Right lobe of liver (tissue), 6 donors: Measurements from ENCODE around the gene JAM2. TPM values are rescaled to one million over a fixed set of nuclear protein-coding genes. Genes with fewer than 3 reads are reported as not detected.

Experiments used
- ATAC-seq, 4 donors: fragments of 200-7000 bp; cut with Tn5 transposase; one replicate each; pipeline ENCODE4 v1.9.1; 2020; ENCODE audit warnings: mild to moderate bottlenecking in 4 of 4, moderate library complexity in 4 of 4
- DNase-seq, 3 donors: peaks; one replicate each; pipeline ENCODE4 v3.0.0-alpha.2; 2020
- H3K27ac ChIP-seq, 3 donors: fragments of 200-600 bp; one replicate each; pipeline ENCODE4 v1.8.0; 2022
- H3K27me3 ChIP-seq, 2 donors: fragments of 200-600 bp; one replicate each; pipeline ENCODE4 v1.8.0; 2022
- H3K36me3 ChIP-seq, 4 donors: fragments of 200-600 bp; sonication (generic) in 1 of 4; one replicate each; pipeline versions ENCODE4 v1.5.1 to v1.8.0; 2017 to 2022; ENCODE audit warnings: control low read depth in 1 of 4
- H3K4me1 ChIP-seq, 4 donors: fragments of 200-600 bp; sonication (generic) in 1 of 4; one replicate each; pipeline versions ENCODE4 v1.5.1 to v1.8.0; 2017 to 2022; ENCODE audit warnings: control low read depth in 1 of 4
- H3K4me3 ChIP-seq, 3 donors: fragments of 200-600 bp; one replicate each; pipeline ENCODE4 v1.8.0; 2022
- H3K9me3 ChIP-seq, 4 donors: fragments of 200-600 bp; sonication (generic) in 1 of 4; one replicate each; pipeline versions ENCODE4 v1.5.1 to v1.8.0; 2017 to 2022; ENCODE audit warnings: control low read depth in 1 of 4
- POLR2A ChIP-seq: fragments of 450-650 bp; IDR thresholded peaks from one replicate; pipeline ENCODE4 v1.6.1; 2017; ENCODE audit warnings: antibody characterized with exemption, mild to moderate bottlenecking
- WGBS: methylation state at CpG from one replicate; pipeline ENCODE4 v1.1.6; 2018; ENCODE audit warnings: low coverage, low lambda C conversion rate; ENCODE audit not compliant: insufficient coverage; ENCODE audit errors: missing lambda C conversion rate; 5-methylcytosine and 5-hydroxymethylcytosine counted together
- intact Hi-C, 2 donors: fragments of 100-400 bp; cut with DNase I; formaldehyde crosslinking; loops; one replicate each; pipeline versions ENCODE4 v1.11.2 to v1.14.1; 2022
- total RNA-seq, 6 experiments: library from RNA; depleted of rRNA in 2 of 6; stranded (reverse); fragments of >200 nt in 2 of 6; fragmentation: NEBNext Ultra II Directional in 3 of 6; extraction: Animal tissue kit (Norgen Biotek cat#: 25700) in 3 of 6; gene quantifications; one replicate each; pipeline versions ENCODE4 v1.1.0 to v1.2.4, GENCODE V29; 2016 to 2023
- TF ChIP-seq, protein P1 (sequence below), 4 donors: fragments of 200-600 bp in 3 of 4; fragments of 450-650 bp in 1 of 4; IDR thresholded peaks; one replicate each; pipeline versions ENCODE4 v1.5.1 to v1.8.0; 2016 to 2022; ENCODE audit warnings: antibody characterized with exemption in 4 of 4, mild to moderate bottlenecking in 2 of 4
- donor health status: DM: no; HTN: yes; CAD: no.
- donor health status: DM: no; HTN: no; CAD: no.
- donor health status: DM: no; HTN: no; CAD: no.
- donor health status: DM: no; HTN: yes; CAD: no.
- donor health status: DM: no; HTN: yes; CAD: no.

Gene JAM2
- total RNA-seq, 6 experiments from 2014 or later = 1.3 to 2.9 (median 2.0) TPM

DNA sequence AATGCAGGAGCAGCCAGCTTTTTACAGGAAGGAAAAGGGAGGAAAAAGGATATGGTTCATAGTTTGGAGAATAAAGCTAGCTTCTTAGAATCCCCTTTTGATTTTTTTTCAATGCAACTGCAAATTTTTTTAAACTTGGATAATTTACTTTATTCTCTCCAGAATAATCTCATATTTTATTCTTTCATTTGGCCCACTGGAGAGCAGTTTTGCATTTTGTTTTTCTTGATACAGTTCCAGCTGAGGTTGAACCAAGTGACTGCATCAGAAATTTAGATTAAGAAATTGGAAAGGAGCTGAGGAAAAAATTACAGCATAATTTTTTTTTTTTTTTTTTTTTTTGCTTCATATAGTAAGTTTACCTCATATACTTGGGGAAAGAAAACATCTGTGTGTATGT, 118.5 kb downstream of the JAM2 start:
- TF ChIP-seq, protein P1, sequence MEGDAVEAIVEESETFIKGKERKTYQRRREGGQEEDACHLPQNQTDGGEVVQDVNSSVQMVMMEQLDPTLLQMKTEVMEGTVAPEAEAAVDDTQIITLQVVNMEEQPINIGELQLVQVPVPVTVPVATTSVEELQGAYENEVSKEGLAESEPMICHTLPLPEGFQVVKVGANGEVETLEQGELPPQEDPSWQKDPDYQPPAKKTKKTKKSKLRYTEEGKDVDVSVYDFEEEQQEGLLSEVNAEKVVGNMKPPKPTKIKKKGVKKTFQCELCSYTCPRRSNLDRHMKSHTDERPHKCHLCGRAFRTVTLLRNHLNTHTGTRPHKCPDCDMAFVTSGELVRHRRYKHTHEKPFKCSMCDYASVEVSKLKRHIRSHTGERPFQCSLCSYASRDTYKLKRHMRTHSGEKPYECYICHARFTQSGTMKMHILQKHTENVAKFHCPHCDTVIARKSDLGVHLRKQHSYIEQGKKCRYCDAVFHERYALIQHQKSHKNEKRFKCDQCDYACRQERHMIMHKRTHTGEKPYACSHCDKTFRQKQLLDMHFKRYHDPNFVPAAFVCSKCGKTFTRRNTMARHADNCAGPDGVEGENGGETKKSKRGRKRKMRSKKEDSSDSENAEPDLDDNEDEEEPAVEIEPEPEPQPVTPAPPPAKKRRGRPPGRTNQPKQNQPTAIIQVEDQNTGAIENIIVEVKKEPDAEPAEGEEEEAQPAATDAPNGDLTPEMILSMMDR (IDR thresholded peaks at IDR 0.05) = no peak
- TF ChIP-seq POLR2A = no peak
- Histone ChIP-seq H3K27ac (peak overlapping the region in 1 of 3 donors; percentile 5), H3K4me3 (no peak overlapping the region), H3K4me1 (no peaks in the 10 kb centered on the region), H3K9me3 (no peaks in the 10 kb centered on the region), H3K27me3 (no peaks in the 10 kb centered on the region), H3K36me3 (peaks cover 0 to 51% (median 21%) of the 10 kb centered on the region in 4 donors)
- ATAC-seq = no peak
- intact Hi-C loops = no loop called here
- DNase-seq = no peak

- ATAC-seq (no peak), DNase-seq (no peak)
- peaks cover 0 to 60% (median 15%) of the 10 kb centered on the region in 4 donors for H3K36me3 ChIP-seq
- TF ChIP-seq, protein P1 (IDR thresholded peaks at IDR 0.05) = no peak
- TF ChIP-seq POLR2A = no peak
- no peaks in the 10 kb centered on the region for H3K27me3 ChIP-seq
- H3K4me3 ChIP-seq = no peak overlapping the region
- no peaks in the 10 kb centered on the region for H3K9me3 ChIP-seq
- H3K27ac ChIP-seq = no peak overlapping the region
- no peaks in the 10 kb centered on the region for H3K4me1 ChIP-seq
- 73% methylated on average over 1 of the region's 1 CpG for WGBS
- intact Hi-C loops = no loop called here
Measured at GRCh38 chr21:25759573-25759972, 120.5 kb downstream of the JAM2 start.

DNA sequence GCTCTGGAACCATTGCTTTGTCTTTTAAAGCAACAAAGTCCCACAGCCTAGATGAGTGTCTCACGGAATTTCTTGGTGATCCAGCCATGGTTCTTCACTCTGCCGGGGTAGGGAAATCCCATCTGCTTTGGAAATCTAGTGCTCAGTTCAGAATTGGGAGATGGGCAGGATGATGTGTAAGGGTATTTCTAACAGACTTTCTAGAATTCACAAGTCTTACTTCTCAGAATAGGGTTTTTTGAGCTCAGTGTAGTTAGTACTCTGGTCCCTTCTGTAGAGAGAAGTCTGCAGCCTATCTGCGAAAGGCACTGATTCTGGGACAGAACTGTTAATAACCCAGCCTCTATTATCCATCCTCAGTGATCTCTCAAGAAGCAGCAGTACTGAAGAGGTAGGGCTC, 121.0 kb downstream of the JAM2 start:
- TF ChIP-seq POLR2A = no peak
- TF ChIP-seq, protein P1 (IDR thresholded peaks at IDR 0.05) = no peak
- no peak for DNase-seq
- ATAC-seq = no peak
- intact Hi-C loops = no loop called here
- 89% methylated on average over 3 of the region's 3 CpGs for WGBS
- Histone ChIP-seq H3K36me3 (peaks cover 0 to 63% (median 17%) of the 10 kb centered on the region in 4 donors), H3K4me1 (no peaks in the 10 kb centered on the region), H3K4me3 (no peak overlapping the region), H3K27ac (no peak overlapping the region), H3K27me3 (no peaks in the 10 kb centered on the region), H3K9me3 (no peaks in the 10 kb centered on the region)

GRCh38 chr21:25760677-25761076, 121.6 kb downstream of the JAM2 start:
- H3K27ac ChIP-seq = no peak overlapping the region
- no peak for TF ChIP-seq POLR2A
- TF ChIP-seq, protein P1 (IDR thresholded peaks at IDR 0.05) = no peak
- no peaks in the 10 kb centered on the region for H3K9me3 ChIP-seq
- peaks cover 0 to 69% (median 20%) of the 10 kb centered on the region in 4 donors for H3K36me3 ChIP-seq
- intact Hi-C loops = no loop called here
- no peak overlapping the region for H3K4me3 ChIP-seq
- DNase-seq (no peak), ATAC-seq (no peak)
- 73% methylated on average over 1 of the region's 1 CpG for WGBS
- H3K27me3 ChIP-seq = no peaks in the 10 kb centered on the region
- H3K4me1 ChIP-seq = no peaks in the 10 kb centered on the region

- peaks cover 0 to 68% (median 16%) of the 10 kb centered on the region in 4 donors for H3K36me3 ChIP-seq
Measured at GRCh38 chr21:25764065-25764464, 125.0 kb downstream of the JAM2 start.

More at GRCh38 chr21:25764065-25764464, 125.0 kb downstream of the JAM2 start:
- TF ChIP-seq, protein P1 (IDR thresholded peaks at IDR 0.05) = no peak
- no peak for TF ChIP-seq POLR2A
- Histone ChIP-seq H3K27me3 (no peaks in the 10 kb centered on the region), H3K4me3 (no peak overlapping the region), H3K27ac (no peak overlapping the region), H3K4me1 (no peaks in the 10 kb centered on the region), H3K9me3 (no peaks in the 10 kb centered on the region)
- WGBS = 79% methylated on average over 3 of the region's 3 CpGs
- DNase-seq (no peak), ATAC-seq (no peak)
- intact Hi-C loops = no loop called here
